Cardiac fibroblast (primary cell): ENCODE data around the gene TMSB10.
A peak's percentile ranks its signal among the peaks of the same experiment; 100 is the strongest.
"Not testable (repeated sequence)": the region's sequence is repeated elsewhere in the genome, so short reads cannot be mapped to it uniquely, and the experiment has no call there.

ENCODE experiments used
- DNase-seq, 2 donors: peaks; one replicate each; pipeline versions ENCODE4 v3.0.0 to v3.0.0-alpha.2; 2010; ENCODE audit warnings: low read depth in 2 of 2
- H3K4me3 ChIP-seq, 2 donors: replicated peaks in 1 of 2; 1 replicate in 1 of 2; 2 replicates in 1 of 2; pipeline ENCODE4 v1.5.1; 2011; ENCODE audit warnings: low read depth in 2 of 2, low read length in 2 of 2, mild to moderate bottlenecking in 2 of 2, moderate library complexity in 1 of 2
- TF ChIP-seq, protein P1 (sequence below): IDR thresholded peaks from one replicate; pipeline ENCODE4 v1.5.1; 2011; ENCODE audit warnings: low read depth, mild to moderate bottlenecking, low read length, inconsistent platforms

TMSB10 gene

DNA sequence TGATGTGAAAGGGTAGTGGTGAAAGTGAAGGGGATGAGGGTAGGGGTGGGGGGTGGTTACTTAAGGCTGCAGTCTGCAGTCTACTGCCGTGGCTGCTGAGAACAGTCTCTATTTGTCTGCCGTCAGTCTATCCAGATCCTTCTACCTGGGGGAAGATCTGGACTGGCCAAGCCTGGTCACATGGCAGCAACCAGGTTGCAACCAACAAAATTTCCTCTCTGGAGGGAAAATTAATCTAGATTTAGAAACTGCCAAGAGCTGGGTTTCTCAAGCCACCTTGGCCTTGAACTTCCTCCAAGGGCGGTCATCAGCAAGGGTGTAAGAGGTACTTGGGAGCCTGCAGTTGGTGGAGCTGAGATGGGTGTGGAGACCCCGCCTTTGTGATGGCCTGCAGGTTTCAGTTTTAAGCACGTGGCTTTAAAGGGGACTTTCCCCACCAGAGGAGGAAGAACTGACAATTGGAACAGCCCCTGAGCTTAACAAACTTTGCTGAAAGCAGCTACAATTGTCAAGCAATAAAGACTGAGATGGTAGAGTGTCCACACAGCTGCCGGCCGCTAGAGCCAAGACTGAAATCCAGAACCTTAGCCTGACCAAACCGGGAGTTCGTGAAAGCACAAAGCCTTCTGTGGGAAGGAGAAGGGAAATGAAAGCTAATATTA lies 34.1 kb downstream of the TMSB10 start:
- TF ChIP-seq, protein P1, sequence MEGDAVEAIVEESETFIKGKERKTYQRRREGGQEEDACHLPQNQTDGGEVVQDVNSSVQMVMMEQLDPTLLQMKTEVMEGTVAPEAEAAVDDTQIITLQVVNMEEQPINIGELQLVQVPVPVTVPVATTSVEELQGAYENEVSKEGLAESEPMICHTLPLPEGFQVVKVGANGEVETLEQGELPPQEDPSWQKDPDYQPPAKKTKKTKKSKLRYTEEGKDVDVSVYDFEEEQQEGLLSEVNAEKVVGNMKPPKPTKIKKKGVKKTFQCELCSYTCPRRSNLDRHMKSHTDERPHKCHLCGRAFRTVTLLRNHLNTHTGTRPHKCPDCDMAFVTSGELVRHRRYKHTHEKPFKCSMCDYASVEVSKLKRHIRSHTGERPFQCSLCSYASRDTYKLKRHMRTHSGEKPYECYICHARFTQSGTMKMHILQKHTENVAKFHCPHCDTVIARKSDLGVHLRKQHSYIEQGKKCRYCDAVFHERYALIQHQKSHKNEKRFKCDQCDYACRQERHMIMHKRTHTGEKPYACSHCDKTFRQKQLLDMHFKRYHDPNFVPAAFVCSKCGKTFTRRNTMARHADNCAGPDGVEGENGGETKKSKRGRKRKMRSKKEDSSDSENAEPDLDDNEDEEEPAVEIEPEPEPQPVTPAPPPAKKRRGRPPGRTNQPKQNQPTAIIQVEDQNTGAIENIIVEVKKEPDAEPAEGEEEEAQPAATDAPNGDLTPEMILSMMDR, result no peak
- DNase-seq, result no peak
- no peak overlapping the region for H3K4me3 ChIP-seq

DNA sequence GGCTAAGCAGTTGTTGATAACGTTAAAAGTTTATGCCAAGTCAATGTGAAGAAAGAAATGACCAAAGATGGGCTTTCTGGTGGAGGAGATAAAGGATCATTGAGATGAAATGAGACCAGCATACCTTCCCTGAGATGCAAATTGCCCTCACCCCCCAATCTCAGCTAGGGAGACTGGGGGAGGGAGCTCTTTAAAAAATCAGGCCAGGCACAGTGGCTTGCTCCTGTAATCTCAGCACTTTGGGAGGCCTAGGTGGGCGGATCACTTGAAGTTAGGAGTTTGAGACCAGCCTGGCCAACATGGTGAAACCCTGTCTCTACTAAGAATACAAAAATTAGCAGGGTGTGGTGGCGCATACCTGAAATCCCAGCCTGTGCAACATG lies 34.6 kb downstream of the TMSB10 start:
- no peak overlapping the region for H3K4me3 ChIP-seq
- TF ChIP-seq, protein P1, result no peak
- no peak for DNase-seq

- H3K4me3 ChIP-seq, result no peak overlapping the region
- TF ChIP-seq, protein P1, result no peak
- DNase-seq, result no peak
Observed at GRCh38 chr2:84940831-84941412, 35.5 kb downstream of the TMSB10 start.

DNA sequence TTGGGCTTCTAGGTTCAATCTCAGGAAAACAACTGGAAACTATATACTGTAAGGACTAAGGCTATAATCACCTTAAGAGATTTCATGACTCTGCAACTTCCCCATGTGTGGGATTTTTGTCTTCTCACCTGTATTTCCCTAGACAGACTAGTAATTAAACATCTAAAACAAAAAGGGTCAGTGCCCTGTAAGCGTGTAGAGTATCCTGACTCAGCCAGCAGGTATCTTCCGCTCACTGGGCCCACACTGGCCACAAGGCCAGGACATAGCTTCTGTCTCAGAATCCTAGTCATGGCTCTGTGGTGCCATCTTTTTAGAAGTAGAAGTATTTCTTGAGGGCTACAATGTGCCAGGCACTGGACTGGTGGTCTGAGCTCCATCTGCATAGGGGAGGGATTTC lies 36.7 kb downstream of the TMSB10 start:
- no peak overlapping the region for H3K4me3 ChIP-seq
- TF ChIP-seq, protein P1, result no peak
- no peak for DNase-seq

- TF ChIP-seq, protein P1, result no peak
- peak in 1 of 2 donors; percentile 60 for DNase-seq
- no peak overlapping the region for H3K4me3 ChIP-seq
Observed at GRCh38 chr2:84942964-84943421, 37.5 kb downstream of the TMSB10 start.

GRCh38 chr2:84944295-84944909 lies 38.9 kb downstream of the TMSB10 start:
- TF ChIP-seq, protein P1, result no peak
- no peak overlapping the region for H3K4me3 ChIP-seq
- no peak for DNase-seq

- H3K4me3 ChIP-seq, DNase-seq: not testable (repeated sequence)
Observed at GRCh38 chr2:84945838-84946203, 40.4 kb downstream of the TMSB10 start.
